ENCODE results near the gene AXIN2. TPM values are rescaled to one million over a fixed set of nuclear protein-coding genes. Genes with fewer than 3 reads are reported as not detected.

Gene AXIN2
- total RNA-seq, 4 donors from 2014 or later, result 23.9 to 54.3 (median 42.8) TPM

DNA sequence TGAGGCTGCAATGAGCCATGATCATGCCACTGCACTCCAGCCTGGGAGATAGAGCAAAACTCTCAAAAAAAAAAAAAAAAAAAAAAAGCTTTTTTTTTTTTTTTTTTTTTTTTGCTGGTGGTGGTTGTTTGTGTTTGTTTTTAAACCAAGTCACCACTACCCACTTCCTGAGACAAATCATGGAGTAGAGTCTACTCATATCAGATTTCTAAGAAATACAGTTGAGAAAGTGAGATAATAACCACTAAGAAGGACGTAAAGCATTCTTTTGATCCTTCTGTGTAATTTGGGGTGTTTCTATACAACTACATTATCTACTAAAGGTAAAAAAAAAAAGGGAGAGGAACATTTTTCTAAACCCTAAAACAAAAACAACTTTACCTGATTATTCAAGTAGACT lies 38.0 kb downstream of the AXIN2 start:
- WGBS, 2 donors, result 93 to 95% methylated on average over 1 of the region's 1 CpG
- DNase-seq, result no peak
- TF ChIP-seq, protein P1, sequence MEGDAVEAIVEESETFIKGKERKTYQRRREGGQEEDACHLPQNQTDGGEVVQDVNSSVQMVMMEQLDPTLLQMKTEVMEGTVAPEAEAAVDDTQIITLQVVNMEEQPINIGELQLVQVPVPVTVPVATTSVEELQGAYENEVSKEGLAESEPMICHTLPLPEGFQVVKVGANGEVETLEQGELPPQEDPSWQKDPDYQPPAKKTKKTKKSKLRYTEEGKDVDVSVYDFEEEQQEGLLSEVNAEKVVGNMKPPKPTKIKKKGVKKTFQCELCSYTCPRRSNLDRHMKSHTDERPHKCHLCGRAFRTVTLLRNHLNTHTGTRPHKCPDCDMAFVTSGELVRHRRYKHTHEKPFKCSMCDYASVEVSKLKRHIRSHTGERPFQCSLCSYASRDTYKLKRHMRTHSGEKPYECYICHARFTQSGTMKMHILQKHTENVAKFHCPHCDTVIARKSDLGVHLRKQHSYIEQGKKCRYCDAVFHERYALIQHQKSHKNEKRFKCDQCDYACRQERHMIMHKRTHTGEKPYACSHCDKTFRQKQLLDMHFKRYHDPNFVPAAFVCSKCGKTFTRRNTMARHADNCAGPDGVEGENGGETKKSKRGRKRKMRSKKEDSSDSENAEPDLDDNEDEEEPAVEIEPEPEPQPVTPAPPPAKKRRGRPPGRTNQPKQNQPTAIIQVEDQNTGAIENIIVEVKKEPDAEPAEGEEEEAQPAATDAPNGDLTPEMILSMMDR (IDR thresholded peaks at IDR 0.05), result no peak
- no peak for TF ChIP-seq POLR2A (IDR thresholded peaks at IDR 0.05)
- H3K4me3 ChIP-seq (replicated peaks in 1 of 3), result no peak overlapping the region
- H3K4me1 ChIP-seq, result no peaks in the 10 kb centered on the region
- no peaks in the 10 kb centered on the region for H3K9me3 ChIP-seq
- intact Hi-C loops (cut with DNase I), result no loop called here
- H3K27me3 ChIP-seq, result no peaks in the 10 kb centered on the region
- H3K36me3 ChIP-seq, result no peaks in the 10 kb centered on the region
- H3K27ac ChIP-seq, result no peak overlapping the region

DNA sequence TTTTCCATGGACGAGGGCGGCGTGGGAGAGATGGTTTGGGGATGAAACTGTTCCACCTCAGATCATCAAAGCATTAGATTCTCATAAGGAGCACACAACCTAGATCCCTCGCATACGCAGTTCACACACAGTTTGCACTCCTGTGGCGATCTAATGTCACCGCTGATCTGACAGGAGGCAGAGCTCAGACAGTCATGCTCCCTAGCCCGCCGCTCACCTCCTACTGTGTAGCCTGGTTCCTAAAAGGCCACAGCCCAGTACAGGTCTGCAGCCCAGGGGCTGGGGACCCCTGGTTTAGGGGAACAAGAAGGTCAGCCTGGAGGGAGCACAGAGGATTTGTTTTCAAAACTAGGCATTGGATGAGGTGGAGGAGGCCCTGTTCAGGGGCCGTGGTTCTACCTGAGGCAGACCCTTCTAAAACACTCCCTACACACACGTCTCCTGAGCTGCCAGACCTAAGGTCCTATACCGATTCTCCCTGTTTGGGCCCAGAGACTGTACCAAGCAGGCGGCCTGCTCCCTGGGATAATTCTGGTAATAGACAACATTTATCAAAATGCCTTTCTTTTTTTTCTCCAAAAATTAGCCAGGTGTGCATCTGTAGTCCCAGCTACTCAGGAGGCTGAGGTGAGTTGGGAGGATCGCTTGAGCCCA lies 38.6 kb downstream of the AXIN2 start:
- Histone ChIP-seq H3K27ac (no peak overlapping the region), H3K4me1 (no peaks in the 10 kb centered on the region), H3K4me3 (replicated peaks in 1 of 3) (no peak overlapping the region), H3K27me3 (no peaks in the 10 kb centered on the region), H3K9me3 (no peaks in the 10 kb centered on the region), H3K36me3 (no peaks in the 10 kb centered on the region)
- intact Hi-C loops (cut with DNase I), result no loop called here
- no peak for DNase-seq
- TF ChIP-seq, protein P1 (IDR thresholded peaks at IDR 0.05), result no peak
- TF ChIP-seq POLR2A (IDR thresholded peaks at IDR 0.05), result no peak
- 96 to 99% methylated on average over 13 to 14 of the region's 14 CpGs for WGBS, 2 donors

DNA sequence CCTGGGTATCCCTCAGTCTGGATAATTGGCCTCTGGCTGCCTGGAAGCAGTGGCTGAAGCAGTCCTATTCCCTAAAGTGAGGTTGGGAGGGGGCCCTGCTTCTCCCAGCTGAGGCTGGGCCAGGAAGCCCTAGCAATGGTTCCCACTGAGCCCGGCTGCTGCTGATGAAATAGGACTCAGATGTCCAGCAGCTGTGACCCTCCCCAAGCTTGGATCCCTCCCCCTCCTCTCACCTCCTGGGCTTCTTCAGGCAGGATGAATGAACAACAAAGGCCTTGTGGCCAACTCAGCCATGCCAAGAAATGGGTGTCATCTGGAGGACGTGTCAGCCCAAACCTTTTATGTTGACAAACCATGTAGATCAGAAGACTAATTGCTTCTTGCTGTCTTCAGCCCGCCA lies 42.0 kb downstream of the AXIN2 start:
- intact Hi-C loops (cut with DNase I), result no loop called here
- TF ChIP-seq POLR2A (IDR thresholded peaks at IDR 0.05), result no peak
- TF ChIP-seq, protein P1 (IDR thresholded peaks at IDR 0.05), result no peak
- no peak for DNase-seq
- Histone ChIP-seq H3K27ac (no peak overlapping the region), H3K36me3 (no peaks in the 10 kb centered on the region), H3K4me3 (replicated peaks in 1 of 3) (no peak overlapping the region), H3K9me3 (no peaks in the 10 kb centered on the region), H3K4me1 (peaks cover 11 to 18% of the 10 kb centered on the region in 2 donors), H3K27me3 (no peaks in the 10 kb centered on the region)
- 92 to 94% methylated on average over 3 of the region's 3 CpGs for WGBS, 2 donors

DNA sequence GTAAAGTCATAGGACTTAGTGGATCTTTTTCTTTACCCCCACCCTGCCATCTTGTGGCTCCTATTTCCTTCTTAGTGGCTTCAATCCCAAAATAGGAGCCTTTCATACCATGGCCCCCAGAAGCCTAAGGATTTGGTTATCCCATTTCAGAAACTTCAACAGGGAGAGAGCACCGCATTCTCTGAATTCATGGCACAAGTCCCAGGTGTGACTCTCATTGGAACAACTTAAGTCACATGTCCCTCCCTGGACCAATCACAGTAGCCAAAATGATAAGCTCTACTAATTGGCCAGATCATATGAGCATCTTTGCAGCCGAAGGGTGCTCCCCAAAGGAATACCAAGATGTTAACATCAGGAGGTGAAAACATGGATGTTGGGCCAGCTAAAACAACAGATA lies 43.2 kb downstream of the AXIN2 start:
- Histone ChIP-seq H3K4me3 (replicated peaks in 1 of 3) (no peak overlapping the region), H3K27ac (no peak overlapping the region), H3K4me1 (peaks cover 11 to 20% of the 10 kb centered on the region in 2 donors), H3K36me3 (no peaks in the 10 kb centered on the region), H3K27me3 (no peaks in the 10 kb centered on the region), H3K9me3 (no peaks in the 10 kb centered on the region)
- no peak for TF ChIP-seq POLR2A (IDR thresholded peaks at IDR 0.05)
- TF ChIP-seq, protein P1 (IDR thresholded peaks at IDR 0.05), result no peak
- DNase-seq, result no peak
- WGBS, 2 donors, result 92 to 94% methylated on average over 2 of the region's 2 CpGs
- intact Hi-C loops (cut with DNase I), result no loop called here

All from thyroid gland (tissue), 4 donors.